ENCODE results near the gene SLC34A3.
"Not testable (repeated sequence)": the region's sequence is repeated elsewhere in the genome, so short reads cannot be mapped to it uniquely, and the experiment has no call there.

SLC34A3 gene

GRCh38 chr9:137251194-137251461 is 20.4 kb downstream of the SLC34A3 start, which contains the start of gene STPG3:
Gene STPG3, plus strand, starts transcription at chr9:137251286. Its CDS starts 1 bp downstream, at chr9:137251287.
- H3K36me3 Mint-ChIP-seq (ENCODE audit: insufficient read depth): peaks cover 10% of the 10 kb centered on the region
- H3K27ac Mint-ChIP-seq: no peak within 1 kb of the TSS
- H3K4me1 Mint-ChIP-seq (ENCODE audit: low read depth in 2 of 2): peaks cover 5 to 7% of the 10 kb centered on the region in 2 donors
- DNase-seq (no peak), ATAC-seq (replicated peaks) (no peak)
- no peak within 1 kb of the TSS for H3K4me3 Mint-ChIP-seq
- H3K9me3 Mint-ChIP-seq: no peaks in the 10 kb centered on the region
- H3K27me3 Mint-ChIP-seq: no peaks in the 10 kb centered on the region

DNA sequence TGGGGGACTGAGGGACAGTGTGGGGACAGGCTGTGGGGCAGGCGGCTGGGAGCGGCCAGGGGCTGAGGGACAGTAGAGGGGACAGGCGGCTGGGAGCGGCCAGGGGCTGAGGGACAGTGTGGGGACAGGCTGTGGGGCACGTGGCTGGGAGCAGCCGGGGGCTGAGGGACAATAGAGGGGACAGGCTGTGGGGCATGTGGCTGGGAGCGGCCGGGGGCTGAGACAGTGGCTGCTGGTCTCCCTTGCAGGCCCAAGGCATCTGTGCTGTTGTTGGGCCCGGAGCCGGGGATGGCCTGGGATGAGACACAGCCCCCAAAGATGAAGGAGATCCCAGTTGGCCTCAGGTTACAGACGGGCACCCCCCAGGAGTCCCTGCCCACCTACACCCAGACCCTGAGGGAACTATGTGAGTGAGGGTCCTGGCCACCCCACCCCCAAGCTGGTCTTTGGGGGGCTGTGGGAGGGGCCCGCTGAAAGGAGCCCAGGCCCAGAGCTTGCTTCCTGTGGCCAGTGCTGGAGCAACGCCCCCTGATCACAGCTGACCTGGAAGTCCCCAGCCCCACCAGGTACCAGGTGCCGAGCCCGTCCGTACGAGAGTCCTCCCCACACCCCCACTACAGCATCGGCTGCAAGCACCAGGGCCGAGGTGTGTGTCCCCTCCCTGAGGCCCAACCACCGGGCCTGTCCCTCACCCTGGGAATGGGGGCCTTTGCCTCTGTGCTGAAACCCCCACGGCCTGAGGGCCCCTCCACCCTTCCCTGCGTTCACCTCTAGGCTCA is 21.0 kb downstream of the SLC34A3 start:
- peaks cover 5 to 11% of the 10 kb centered on the region in 2 donors for H3K4me1 Mint-ChIP-seq (ENCODE audit: low read depth in 2 of 2)

GRCh38 chr9:137252555-137253506 is 22.1 kb downstream of the SLC34A3 start:
- Mint-ChIP-seq H3K27me3 (no peaks in the 10 kb centered on the region), H3K9me3 (no peaks in the 10 kb centered on the region), H3K4me1 (ENCODE audit: low read depth in 2 of 2) (peaks cover 5 to 11% of the 10 kb centered on the region in 2 donors), H3K27ac (no peak overlapping the region), H3K4me3 (peak overlapping the region in 1 of 2 donors; percentile 91), H3K36me3 (ENCODE audit: insufficient read depth) (peaks cover 20% of the 10 kb centered on the region)
- DNase-seq (no peak), ATAC-seq (replicated peaks) (no peak)

More for the DNA sequence above, 21.0 kb downstream of the SLC34A3 start:
- ATAC-seq (replicated peaks) (no peak), DNase-seq (no peak)
- Mint-ChIP-seq H3K27me3 (no peaks in the 10 kb centered on the region), H3K4me3 (no peak overlapping the region), H3K36me3 (ENCODE audit: insufficient read depth) (peaks cover 15% of the 10 kb centered on the region), H3K27ac (no peak overlapping the region), H3K9me3 (no peaks in the 10 kb centered on the region)

GRCh38 chr9:137253717-137254623 is 23.3 kb downstream of the SLC34A3 start:
- H3K4me1 Mint-ChIP-seq (ENCODE audit: low read depth in 2 of 2): peaks cover 5 to 11% of the 10 kb centered on the region in 2 donors

GRCh38 chr9:137254624-137255447 is 24.1 kb downstream of the SLC34A3 start, which contains the start of gene NELFB:
Gene NELFB, plus strand, starts transcription at chr9:137255327.
- Mint-ChIP-seq H3K27me3 (no peaks in the 10 kb centered on the region), H3K4me1 (ENCODE audit: low read depth in 2 of 2) (peaks cover 5 to 11% of the 10 kb centered on the region in 2 donors), H3K4me3 (peak within 1 kb of the TSS; percentile 85 to 91), H3K27ac (peak within 1 kb of the TSS in 1 of 2 donors; percentile 65), H3K9me3 (no peaks in the 10 kb centered on the region), H3K36me3 (ENCODE audit: insufficient read depth) (peaks cover 38% of the 10 kb centered on the region)
- ATAC-seq (replicated peaks) (peak; percentile 90), DNase-seq (peak; percentile 95 to 98 (median 95))

More at GRCh38 chr9:137253717-137254623, 23.3 kb downstream of the SLC34A3 start:
- Mint-ChIP-seq H3K4me3 (peak overlapping the region; percentile 85 to 91), H3K27ac (peak overlapping the region in 1 of 2 donors; percentile 65), H3K27me3 (no peaks in the 10 kb centered on the region), H3K36me3 (ENCODE audit: insufficient read depth) (peaks cover 30% of the 10 kb centered on the region), H3K9me3 (no peaks in the 10 kb centered on the region)
- no peak for ATAC-seq (replicated peaks)
- DNase-seq: no peak

- Mint-ChIP-seq H3K27ac (no peak overlapping the region), H3K27me3 (no peaks in the 10 kb centered on the region), H3K36me3 (ENCODE audit: insufficient read depth) (peaks cover 45% of the 10 kb centered on the region), H3K4me1 (ENCODE audit: low read depth in 2 of 2) (peaks cover 5 to 11% of the 10 kb centered on the region in 2 donors), H3K9me3 (no peaks in the 10 kb centered on the region), H3K4me3 (peak overlapping the region; percentile 85 to 91)
- DNase-seq (no peak), ATAC-seq (replicated peaks) (peak; percentile 12)
Observed at GRCh38 chr9:137255448-137256114, 24.9 kb downstream of the SLC34A3 start.

- peak overlapping the region in 1 of 2 donors; percentile 5 for H3K27ac Mint-ChIP-seq
- H3K36me3 Mint-ChIP-seq (ENCODE audit: insufficient read depth): peaks cover 52% of the 10 kb centered on the region
- H3K4me1 Mint-ChIP-seq (ENCODE audit: low read depth in 2 of 2): peaks cover 5 to 11% of the 10 kb centered on the region in 2 donors
- no peak for ATAC-seq (replicated peaks)
- H3K27me3 Mint-ChIP-seq: no peaks in the 10 kb centered on the region
- peak overlapping the region; percentile 85 to 91 for H3K4me3 Mint-ChIP-seq
- no peak for DNase-seq
- H3K9me3 Mint-ChIP-seq: no peaks in the 10 kb centered on the region
Observed at GRCh38 chr9:137256362-137256761, 25.7 kb downstream of the SLC34A3 start.

DNA sequence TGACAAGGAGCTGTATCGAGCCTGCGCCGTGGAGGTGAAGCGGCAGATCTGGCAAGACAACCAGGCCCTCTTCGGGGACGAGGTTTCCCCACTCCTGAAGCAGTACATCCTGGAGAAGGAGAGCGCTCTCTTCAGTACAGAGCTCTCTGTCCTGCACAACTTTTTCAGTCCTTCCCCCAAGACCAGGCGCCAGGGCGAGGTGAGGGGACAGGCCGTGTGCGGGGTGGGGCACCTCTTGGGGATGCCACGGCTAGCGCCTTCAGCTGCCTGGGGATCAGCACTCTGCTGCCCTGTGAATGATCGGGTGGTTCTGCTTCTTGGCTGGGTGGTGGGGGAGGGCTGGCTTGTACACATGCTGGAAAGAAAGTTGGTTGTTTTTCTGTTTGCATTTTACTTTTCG is 26.2 kb downstream of the SLC34A3 start:
- H3K4me3 Mint-ChIP-seq: peak overlapping the region; percentile 85 to 91
- no peak overlapping the region for H3K27ac Mint-ChIP-seq
- no peak for ATAC-seq (replicated peaks)

GRCh38 chr9:137262173-137262908 is 31.6 kb downstream of the SLC34A3 start:
- H3K27ac Mint-ChIP-seq; ATAC-seq (replicated peaks); H3K27me3 Mint-ChIP-seq; DNase-seq; H3K9me3 Mint-ChIP-seq; H3K4me3 Mint-ChIP-seq; H3K4me1 Mint-ChIP-seq (ENCODE audit: low read depth in 2 of 2): not testable (repeated sequence)
- H3K36me3 Mint-ChIP-seq (ENCODE audit: insufficient read depth): peaks cover 55% of the 10 kb centered on the region

More for the DNA sequence above, 26.2 kb downstream of the SLC34A3 start:
- H3K36me3 Mint-ChIP-seq (ENCODE audit: insufficient read depth): peaks cover 52% of the 10 kb centered on the region
- peaks cover 8 to 11% of the 10 kb centered on the region in 2 donors for H3K4me1 Mint-ChIP-seq (ENCODE audit: low read depth in 2 of 2)
- H3K27me3 Mint-ChIP-seq: no peaks in the 10 kb centered on the region
- no peak for DNase-seq
- H3K9me3 Mint-ChIP-seq: no peaks in the 10 kb centered on the region

DNA sequence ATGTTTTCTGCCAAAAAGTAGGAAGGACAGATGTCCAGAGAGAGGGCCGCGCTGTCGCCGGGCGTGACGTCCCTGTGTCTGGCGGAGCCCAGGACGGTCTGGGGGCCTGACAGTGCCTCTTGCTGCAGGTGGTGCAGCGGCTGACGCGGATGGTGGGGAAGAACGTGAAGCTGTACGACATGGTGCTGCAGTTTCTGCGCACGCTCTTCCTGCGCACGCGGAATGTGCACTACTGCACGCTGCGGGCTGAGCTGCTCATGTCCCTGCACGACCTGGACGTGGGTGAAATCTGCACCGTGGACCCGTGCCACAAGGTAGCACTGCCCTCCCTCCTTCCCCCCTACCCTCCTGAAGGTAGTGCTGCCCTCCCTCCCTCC is 32.2 kb downstream of the SLC34A3 start:
- Mint-ChIP-seq H3K27me3 (no peaks in the 10 kb centered on the region), H3K4me3 (no peak overlapping the region), H3K36me3 (ENCODE audit: insufficient read depth) (peaks cover 57% of the 10 kb centered on the region), H3K4me1 (ENCODE audit: low read depth in 2 of 2) (peaks cover 0 to 3% of the 10 kb centered on the region in 2 donors), H3K27ac (no peak overlapping the region), H3K9me3 (no peaks in the 10 kb centered on the region)
- no peak for ATAC-seq (replicated peaks)
- DNase-seq: no peak

- Mint-ChIP-seq H3K27ac (peak overlapping the region in 1 of 2 donors; percentile 60), H3K36me3 (ENCODE audit: insufficient read depth) (peaks cover 55% of the 10 kb centered on the region), H3K4me3 (no peak overlapping the region), H3K9me3 (no peaks in the 10 kb centered on the region), H3K4me1 (ENCODE audit: low read depth in 2 of 2) (peaks cover 0 to 5% of the 10 kb centered on the region in 2 donors), H3K27me3 (no peaks in the 10 kb centered on the region)
- DNase-seq (no peak), ATAC-seq (replicated peaks) (no peak)
Observed at GRCh38 chr9:137263506-137263905, 32.8 kb downstream of the SLC34A3 start.
